CD4-positive, alpha-beta T cell treated with Interleukin-6 for 4 hours (primary cell): ENCODE data around the gene USP21.

Experiments used
- DNase-seq: peaks from one replicate; pipeline ENCODE4 v3.0.0-alpha.2; 2020; ENCODE audit warnings: mixed read lengths

The USP21 gene

DNA sequence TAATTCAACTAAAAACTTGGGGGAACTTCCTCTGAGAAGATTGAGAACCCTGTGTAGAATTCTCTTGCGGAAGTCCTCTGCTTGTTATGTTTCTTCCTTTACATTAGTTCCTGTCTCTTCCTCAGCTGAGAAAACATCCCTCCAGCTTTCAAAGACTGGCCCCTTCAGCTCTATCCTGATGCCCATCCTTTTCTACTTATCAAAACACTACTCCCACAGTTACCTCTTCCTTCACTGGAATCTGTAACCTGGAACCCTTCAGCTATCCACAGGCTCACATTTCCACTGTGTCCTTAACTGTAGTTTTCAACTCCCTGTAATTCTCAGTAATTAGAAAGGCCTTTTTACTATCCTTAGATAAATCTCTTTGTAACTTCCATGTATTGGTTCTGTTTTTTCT, 20.9 kb upstream of the USP21 start:
- DNase-seq = no peak

DNA sequence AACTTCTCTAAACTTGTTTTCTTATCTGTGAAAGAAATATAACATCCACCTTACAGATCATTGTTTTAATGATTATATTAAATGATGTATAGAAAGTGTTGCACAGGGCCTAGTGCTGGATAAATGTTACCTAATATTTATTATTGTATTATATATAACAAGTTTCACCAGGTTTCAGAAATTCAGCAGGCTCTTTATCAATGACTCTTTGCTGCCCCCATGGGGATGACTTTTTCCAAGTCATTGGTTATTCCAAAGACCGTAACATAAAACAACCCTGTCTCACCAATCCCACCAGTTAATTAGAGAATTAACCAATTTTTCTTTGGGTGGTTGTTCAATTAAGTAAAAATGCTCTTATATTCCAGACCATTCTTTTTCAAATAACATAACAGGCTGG, 19.5 kb upstream of the USP21 start:
- peak; percentile 64 for DNase-seq

DNA sequence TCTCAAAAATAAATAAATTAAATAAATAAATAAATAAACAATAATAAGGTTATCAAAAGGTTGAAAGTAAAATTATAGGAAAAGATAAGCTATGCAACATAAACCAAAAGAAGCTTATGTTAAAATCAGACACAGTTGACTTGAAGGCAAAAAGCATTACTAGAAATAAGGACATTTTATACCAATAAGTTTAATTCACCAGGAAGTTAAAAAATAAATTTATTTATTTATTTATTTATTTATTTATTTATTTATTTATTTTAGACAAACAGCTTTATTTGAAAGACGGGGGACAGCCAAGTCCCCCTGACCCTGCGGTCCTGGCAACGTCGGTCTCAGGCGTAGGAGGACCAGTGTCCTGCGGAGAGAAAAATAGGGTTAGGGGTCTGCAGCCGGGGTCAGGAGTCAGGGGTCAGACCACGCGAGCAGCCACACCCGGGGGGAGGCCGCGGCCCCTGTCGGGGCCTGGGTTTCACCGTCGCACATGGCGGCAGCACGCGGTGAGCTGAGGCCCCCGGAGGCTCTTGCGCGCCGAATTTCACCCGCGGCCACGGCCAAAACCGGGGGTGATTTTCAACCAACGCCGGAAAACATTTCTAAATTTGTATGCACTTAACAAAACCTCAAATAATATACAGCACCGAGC, 18.4 kb upstream of the USP21 start:
- DNase-seq = no peak

DNA sequence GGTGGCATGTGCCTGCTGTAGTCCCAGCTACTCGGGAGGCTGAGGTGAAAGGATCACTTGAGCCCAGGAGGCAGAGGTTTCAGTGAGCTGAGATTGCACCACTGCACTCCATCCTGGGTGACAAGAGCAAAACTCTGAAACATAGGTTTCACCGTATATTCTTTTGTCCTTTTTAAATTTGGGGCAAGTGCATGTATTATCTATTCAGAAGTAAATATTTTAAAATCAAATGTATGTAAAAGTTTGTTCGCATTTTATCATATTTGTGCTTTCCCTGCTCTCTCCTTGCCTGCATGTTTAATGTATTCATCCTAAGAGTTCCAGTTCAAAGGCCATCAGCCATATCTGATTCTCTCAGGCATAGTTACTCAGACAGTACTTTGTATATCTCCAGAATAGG, 13.5 kb upstream of the USP21 start:
- no peak for DNase-seq

DNA sequence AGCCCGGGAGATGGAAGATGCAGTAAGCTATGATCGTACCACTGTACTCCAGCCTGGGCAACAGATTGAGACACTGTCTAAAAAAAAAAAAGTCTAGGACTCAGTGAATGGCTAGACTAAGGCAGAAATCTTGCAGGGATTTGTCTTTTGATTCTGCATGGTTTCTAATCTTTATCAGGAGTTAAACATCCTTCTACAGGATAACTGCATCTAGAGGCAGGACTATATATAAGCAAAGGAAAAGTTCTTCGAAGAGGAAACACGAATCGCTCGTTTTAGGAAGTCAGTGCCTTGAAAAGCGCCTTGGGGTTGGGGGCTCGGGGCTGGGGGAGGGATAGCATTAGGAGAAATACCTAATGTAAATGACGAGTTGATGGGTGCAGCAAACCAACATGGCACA, 6.1 kb upstream of the USP21 start:
- no peak for DNase-seq

DNA sequence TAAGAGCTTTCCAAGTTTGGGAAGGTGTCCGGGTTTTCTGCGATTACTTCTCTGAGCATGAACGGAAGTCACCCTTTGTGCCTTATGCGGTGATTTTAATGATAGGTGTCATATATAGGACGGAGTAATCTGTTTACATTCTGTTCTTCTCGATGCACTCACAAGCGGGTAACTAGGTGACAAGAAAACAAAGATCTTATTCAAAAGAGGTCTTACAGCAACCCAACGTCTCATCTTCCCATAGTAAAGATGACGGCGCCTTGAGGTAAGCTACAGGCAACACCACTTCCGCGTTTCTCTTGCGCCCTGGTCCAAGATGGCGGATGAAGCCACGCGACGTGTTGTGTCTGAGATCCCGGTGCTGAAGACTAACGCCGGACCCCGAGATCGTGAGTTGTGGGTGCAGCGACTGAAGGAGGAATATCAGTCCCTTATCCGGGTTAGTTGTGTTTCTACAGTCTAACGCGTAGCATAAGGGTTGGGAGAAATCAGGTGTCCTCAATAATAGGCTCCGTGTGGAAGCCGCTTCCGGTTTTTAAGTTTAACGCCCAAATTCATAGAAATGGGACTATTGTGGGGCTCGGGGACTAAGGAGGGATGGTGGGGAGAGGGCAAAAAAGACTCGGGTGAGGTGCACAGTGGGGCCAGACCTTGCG, 5.5 kb upstream of the USP21 start, which contains the start of gene UFC1:
Gene UFC1 (plus strand): TSS at position 297 of the 656 bp plus-strand sequence. CDS start 20 bp downstream, at position 317.
- DNase-seq = peak; percentile 82

DNA sequence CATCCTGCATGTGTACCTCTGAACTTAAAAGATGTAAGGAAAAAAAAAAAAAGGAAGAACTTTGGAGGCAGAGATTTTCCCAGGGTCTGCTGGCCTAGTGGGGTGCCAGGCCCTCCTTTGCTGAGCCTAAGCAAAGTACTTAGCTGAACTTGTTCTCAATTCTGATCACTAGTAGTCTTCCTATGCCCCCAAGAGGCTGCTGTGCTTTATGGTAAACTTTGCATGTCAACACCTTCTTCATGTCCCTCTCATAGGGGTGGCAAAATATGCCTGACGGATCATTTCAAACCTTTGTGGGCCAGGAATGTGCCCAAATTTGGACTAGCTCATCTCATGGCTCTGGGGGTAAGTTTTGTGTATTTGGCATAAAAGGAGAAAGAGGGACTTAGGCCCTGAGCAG, 1.4 kb upstream of the USP21 start:
- no peak for DNase-seq

DNA sequence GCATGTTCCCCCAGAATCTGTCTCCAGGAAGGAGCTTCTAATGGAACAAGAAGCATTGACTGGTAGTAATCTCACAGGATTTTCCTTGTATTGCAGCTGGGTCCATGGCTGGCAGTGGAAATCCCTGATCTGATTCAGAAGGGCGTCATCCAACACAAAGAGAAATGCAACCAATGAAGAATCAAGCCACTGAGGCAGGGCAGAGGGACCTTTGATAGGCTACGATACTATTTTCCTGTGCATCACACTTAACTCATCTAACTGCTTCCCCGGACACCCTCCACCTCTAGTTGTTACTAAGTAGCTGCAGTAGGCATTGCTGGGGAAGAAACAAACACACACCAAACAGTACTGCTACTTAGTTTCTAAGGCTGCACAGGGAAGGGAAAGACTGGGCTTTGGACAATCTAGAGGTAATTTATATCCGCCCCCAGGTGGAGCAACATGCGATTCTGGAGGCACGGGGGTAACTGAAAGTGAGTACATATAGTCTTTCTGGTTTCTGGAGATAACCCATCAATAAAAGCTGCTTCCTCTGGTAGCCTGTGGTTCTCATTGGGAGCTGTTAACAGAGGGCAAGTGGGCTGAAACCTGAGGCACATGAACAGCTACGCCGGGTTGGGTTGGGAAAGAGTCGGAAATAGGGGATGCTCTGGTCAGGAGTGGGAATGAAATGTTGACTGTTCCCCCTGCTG, 837 bp upstream of the USP21 start:
- DNase-seq = no peak

DNA sequence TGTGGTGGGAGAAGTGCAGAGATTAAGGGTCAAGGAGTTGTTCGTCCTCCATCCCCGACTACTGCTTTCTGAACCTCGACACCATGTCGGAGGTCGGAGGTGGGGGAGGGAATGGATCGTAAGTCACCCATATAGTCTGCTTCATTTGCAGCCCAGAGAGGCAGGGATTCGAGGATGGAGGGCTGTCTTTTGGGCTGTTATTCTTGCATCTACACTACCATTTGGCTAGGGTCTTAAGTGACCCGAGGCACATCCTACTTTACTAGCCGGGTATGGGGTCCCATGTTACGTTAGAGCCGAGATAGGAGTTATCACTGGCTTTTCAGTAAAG, 578 bp downstream of the USP21 start:
- DNase-seq = no peak

DNA sequence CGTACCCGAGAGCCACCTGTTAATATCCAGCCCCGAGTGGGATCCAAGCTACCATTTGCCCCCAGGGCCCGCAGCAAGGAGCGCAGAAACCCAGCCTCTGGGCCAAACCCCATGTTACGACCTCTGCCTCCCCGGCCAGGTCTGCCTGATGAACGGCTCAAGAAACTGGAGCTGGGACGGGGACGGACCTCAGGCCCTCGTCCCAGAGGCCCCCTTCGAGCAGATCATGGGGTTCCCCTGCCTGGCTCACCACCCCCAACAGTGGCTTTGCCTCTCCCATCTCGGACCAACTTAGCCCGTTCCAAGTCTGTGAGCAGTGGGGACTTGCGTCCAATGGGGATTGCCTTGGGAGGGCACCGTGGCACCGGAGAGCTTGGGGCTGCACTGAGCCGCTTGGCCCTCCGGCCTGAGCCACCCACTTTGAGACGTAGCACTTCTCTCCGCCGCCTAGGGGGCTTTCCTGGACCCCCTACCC, 1.4 kb downstream of the USP21 start:
- no peak for DNase-seq

DNA sequence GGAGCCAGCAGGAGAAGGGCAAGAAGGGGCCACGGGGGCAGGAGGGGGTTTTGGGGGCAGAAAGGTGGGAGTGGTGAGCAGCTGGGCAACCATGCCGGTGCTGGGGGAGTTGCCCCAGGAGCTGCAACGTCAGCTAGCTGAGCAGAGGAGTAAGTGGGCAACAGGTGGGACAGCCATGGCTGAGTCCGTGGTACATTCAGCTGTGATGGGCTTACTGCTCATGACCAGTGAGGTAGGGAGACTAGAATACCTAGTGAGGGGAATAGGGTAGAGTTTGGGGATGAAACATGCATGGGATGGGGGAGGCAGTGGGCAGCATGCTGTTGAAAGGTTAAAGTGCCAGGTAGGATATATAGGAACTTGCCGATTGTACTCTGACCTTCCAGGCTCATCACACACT, 2.4 kb downstream of the USP21 start:
- DNase-seq = no peak

DNA sequence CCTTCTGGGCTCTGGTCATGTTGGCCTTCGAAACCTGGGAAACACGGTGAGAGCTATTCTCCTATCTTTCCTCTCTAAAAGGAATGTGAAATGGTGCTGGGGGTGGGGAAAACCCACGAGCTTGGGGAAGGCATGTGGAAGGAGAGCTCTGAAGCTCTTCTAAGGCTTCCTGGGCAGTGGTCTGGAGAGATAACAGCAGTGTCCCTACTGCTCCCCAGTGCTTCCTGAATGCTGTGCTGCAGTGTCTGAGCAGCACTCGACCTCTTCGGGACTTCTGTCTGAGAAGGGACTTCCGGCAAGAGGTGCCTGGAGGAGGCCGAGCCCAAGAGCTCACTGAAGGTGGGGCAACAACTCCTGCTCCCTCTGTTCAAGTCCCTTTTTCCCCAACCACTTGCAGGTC, 2.8 kb downstream of the USP21 start:
- no peak for DNase-seq

DNA sequence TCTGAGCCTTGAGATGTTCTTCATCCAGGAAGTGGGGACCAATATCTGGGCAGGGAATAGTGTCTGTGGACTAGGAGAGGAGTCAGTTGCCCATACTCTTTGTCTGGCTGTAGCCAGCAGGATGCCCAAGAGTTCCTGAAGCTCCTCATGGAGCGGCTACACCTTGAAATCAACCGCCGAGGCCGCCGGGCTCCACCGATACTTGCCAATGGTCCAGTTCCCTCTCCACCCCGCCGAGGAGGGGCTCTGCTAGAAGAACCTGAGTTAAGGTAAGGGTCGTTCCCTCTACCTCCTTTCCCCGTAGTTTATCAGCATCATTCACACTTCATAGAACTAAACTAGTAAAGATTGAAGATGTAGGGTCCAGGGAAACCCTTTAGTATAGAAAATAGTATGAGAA, 3.5 kb downstream of the USP21 start:
- no peak for DNase-seq

DNA sequence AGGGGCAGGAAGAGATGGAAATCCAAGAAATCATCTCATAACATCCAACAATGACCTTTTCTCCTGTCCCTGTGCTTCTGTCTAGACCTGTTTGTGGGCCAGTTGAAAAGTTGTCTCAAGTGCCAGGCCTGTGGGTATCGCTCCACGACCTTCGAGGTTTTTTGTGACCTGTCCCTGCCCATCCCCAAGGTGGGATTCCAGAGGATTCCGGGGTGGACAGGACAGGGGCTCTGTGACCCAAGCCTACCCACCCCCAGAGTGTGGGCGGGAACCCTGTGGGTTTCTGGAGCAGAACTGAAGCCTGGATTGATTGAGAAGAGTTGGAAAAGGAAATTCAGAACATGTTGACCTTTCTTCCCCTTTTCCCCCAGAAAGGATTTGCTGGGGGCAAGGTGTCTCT, 4.5 kb downstream of the USP21 start:
- no peak for DNase-seq

DNA sequence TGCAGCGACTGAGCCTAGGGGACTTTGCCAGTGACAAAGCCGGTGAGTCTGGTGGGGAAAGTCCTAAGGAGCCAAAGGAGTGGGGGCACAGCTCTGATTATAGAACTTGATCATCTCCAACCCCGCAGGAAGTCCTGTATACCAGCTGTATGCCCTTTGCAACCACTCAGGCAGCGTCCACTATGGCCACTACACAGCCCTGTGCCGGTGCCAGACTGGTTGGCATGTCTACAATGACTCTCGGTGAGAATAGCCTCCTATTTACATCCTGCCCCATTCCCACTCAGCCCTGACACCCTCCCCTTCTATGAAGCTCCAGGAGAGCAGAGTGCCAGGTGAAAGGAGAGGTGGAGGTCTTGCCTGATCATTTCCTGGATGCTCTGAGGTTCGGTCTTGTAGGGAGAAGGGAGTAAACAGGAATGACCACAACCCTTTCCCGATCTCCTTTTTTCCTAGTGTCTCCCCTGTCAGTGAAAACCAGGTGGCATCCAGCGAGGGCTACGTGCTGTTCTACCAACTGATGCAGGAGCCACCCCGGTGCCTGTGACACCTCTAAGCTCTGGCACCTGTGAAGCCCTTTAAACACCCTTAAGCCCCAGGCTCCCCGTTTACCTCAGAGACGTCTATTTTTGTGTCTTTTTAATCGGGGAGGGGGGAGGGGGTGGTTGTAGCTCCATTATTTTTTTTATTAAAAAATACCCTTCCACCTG, 5.8 kb downstream of the USP21 start:
- no peak for DNase-seq

DNA sequence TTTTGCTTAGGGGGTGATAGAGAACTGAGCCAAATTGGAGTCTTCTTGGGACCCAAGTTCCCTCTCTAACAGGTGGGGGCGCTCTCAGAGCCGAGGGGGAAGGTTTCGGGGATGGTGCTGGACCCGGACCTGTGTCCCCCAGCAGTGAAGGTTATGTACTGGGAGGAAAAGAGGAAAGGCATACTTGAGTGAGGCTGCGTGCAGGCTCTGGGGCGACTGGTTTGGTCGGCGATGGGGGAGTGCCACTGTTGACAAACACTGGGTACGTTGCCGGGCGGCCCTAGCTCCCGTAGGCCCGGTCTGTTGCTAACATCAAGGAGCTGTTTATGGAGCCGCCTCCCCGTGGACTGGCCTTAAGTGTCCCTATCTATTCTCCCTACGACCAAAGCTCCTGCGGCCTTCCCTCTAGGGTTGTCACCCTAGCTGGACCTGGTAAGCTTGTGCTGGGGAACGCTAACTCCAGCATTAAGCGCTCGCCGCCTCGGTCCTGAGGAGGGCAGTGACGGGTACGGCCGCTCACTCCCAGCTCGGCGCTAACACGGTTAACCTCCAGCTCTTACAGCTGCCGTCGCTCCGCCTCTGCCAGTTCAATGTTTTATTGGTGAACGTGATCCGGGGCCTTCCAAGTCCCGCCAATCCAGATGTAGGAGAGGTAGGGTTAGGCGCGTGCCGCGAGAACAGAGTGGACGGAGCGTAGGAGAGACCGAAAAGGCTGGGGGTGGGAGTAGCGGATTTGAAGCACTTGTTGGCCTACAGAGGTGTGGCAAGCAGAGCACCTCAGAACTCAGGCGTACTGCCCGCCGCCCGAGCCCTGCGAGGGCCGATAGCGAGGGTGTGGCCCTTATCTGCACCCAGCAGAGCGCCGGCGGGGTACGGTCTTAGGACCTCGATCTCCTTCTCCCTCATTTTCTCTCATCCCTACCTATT, 6.7 kb downstream of the USP21 start, which contains the start of gene PPOX:
Gene PPOX (plus strand): TSS at position 685 of the 927 bp plus-strand sequence. CDS start 422 bp downstream, outside the sequence.
- peak; percentile 93 for DNase-seq

DNA sequence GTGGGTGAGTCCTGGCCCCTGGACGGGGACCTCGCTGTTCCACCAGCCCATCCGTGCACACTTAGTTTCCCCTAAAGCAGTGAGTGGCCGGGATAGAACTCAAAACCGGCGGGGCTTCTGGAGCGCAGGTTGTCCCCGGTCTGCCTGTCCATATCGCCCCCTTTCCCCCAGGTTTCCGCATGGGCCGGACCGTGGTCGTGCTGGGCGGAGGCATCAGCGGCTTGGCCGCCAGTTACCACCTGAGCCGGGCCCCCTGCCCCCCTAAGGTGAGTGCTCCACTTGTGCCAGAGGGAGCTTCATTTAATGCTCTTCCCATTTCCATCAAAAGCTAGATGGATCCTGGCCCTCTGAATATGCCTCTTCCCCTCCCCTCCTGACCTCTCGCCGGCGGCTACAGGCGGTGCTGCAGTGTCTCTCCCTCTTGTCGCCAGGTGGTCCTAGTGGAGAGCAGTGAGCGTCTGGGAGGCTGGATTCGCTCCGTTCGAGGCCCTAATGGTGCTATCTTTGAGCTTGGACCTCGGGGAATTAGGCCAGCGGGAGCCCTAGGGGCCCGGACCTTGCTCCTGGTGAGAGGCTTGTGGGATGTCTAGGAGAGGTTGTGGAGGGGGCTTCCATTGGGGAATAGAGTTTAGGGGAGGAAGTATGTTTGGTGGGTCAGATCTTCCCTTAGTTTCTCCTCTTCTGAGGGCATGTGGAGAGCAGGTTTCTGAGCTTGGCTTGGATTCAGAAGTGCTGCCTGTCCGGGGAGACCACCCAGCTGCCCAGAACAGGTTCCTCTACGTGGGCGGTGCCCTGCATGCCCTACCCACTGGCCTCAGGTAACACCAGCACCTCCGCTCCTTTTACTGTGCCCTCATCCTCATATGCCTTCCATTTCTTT, 7.6 kb downstream of the USP21 start:
- no peak for DNase-seq

DNA sequence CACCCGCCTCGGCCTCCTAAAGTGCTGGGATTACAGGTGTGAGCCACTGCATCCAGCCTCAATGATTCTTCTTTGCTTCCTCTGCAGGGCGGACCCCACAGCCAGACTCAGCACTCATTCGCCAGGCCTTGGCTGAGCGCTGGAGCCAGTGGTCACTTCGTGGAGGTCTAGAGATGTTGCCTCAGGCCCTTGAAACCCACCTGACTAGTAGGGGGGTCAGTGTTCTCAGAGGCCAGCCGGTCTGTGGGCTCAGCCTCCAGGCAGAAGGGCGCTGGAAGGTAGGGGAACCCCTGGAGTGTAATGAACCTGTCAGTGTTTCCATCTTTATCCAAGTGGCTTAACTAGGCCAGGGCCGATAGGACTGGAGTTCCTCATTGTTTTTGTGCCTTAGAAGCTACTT, 9.6 kb downstream of the USP21 start:
- DNase-seq = no peak

DNA sequence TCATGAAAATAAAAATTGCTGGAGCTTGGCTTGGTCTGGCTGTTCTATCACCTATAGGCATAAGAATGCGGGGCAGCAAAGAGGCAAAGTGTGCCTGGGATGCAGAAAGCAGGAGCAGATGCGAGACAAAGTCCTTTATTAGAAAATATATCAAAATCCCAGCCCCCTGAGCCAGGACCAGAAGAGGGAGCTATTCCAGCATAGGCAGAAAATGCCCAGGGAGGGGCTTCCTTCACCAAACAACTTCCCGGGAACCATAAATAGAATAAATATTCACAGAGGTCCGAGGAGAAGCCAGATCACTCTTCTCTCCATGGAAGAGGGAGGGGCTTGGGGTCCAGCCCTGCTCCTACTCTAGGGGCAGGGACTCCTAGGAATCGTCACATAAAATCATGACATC, 11.9 kb downstream of the USP21 start:
- DNase-seq = no peak

DNA sequence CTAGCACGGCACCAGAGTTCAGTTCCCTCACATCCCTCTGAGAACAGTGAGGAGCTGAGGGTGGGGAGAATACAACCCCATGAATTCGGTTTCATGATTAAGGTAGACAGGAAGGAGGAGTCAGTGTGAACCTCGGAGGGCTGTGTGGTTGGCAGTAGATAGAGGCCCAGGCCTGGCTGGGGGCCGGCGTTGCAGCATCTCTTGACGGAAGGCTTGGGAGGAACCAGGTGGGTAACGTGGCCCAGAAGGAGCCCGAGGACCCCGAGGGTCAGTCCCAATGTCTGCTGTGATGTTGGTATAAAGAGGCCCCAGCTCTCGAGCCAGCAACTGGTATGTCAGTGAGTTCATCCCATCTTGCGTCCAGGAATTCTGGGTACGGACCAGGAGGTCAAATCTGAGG, 12.4 kb downstream of the USP21 start:
- no peak for DNase-seq

DNA sequence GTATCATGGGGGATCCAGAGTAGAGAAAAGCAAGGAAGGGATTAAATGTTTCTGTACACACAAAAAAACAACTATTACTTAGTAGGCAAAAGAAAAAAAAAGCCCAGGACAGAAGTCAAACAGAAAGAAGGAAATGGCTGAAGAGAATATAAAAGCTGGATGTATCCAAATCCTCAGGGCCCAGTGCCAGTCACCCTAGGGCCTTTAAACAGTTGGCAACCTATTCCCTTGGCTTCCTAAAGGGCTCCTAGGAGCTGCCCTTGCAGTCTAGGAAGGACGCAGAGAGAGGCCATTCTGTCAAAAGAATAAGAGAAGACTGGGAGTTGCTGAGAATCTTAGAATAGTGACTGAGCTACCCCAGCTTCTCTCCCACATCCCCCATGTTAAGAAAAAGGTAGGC, 13.0 kb downstream of the USP21 start:
- no peak for DNase-seq
